IMR-90 (cell line): ENCODE measurements around the gene SNRK. TPM values are rescaled to one million over a fixed set of nuclear protein-coding genes. Genes with fewer than 3 reads are reported as not detected.

Experiments used
- ATAC-seq: fragments of 200-7000 bp; cut with Tn5 transposase; 2 replicates; pipeline ENCODE4 v1.9.1; 2020; ENCODE audit warnings: low read depth, mild to moderate bottlenecking, moderate library complexity
- Bru-seq: library from RNA; stranded (reverse); fragments of 400-500 nt; gene quantifications from one replicate; lab custom pipeline; 2021; lab: Mats Ljungman, UMichigan
- BruChase-seq, 2 experiments: library from RNA; stranded (reverse); fragments of 400-500 nt; gene quantifications; one replicate each; lab custom pipeline; 2021; lab: Mats Ljungman, UMichigan
- BruUV-seq: library from RNA; stranded (reverse); fragments of 400-500 nt; replicated peaks from 2 replicates; lab custom pipeline; 2021; lab: Mats Ljungman, UMichigan
- CTCF ChIA-PET: fragments of 300-600 bp; formaldehyde crosslinking; extraction: SDS; loops from one replicate; lab custom pipeline; 2021; ENCODE audit warnings: antibody characterized with exemption; lab: Yijun Ruan, JAX
- POLR2A ChIA-PET: fragments of 300-600 bp; sonication (Branson Sonifier 250); formaldehyde crosslinking; loops from one replicate; lab custom pipeline; 2022; ENCODE audit warnings: antibody characterized with exemption; ENCODE audit not compliant: unreplicated experiment; lab: Charles Lee
- DNase-seq: peaks from one replicate; pipeline ENCODE4 v3.0.0; 2013
- H2AFZ ChIP-seq: replicated peaks from 2 replicates; pipeline ENCODE3; 2013; ENCODE audit warnings: low read length, mild to moderate bottlenecking; ENCODE audit not compliant: poor library complexity
- H2AK5ac ChIP-seq: 2 replicates; pipeline ENCODE4 v1.6.1; 2013; ENCODE audit warnings: low read depth, low read length, inconsistent platforms
- H2AK9ac ChIP-seq: replicated peaks from 2 replicates; pipeline ENCODE3; 2013; ENCODE audit warnings: mild to moderate bottlenecking, low read depth, low read length, moderate library complexity; ENCODE audit not compliant: poor library complexity
- H2BK120ac ChIP-seq: 2 replicates; pipeline ENCODE4 v1.6.1; 2013; ENCODE audit warnings: low read depth, low read length, inconsistent platforms
- H2BK15ac ChIP-seq: 3 replicates; pipeline ENCODE4 v1.6.1; 2013; ENCODE audit warnings: low read depth, low read length, inconsistent platforms
- H2BK20ac ChIP-seq: 2 replicates; pipeline ENCODE4 v1.6.1; 2013; ENCODE audit warnings: low read depth, mild to moderate bottlenecking, inconsistent platforms, low read length, moderate library complexity
- H2BK5ac ChIP-seq: 2 replicates; pipeline ENCODE4 v1.6.1; 2013; ENCODE audit warnings: mild to moderate bottlenecking, low read depth, low read length, inconsistent platforms; ENCODE audit not compliant: poor library complexity, severe bottlenecking
- H3K14ac ChIP-seq: replicated peaks from 2 replicates; pipeline ENCODE4 v1.6.1; 2013; ENCODE audit warnings: low read depth, low read length, inconsistent platforms
- H3K18ac ChIP-seq: 2 replicates; pipeline ENCODE4 v1.6.1; 2013; ENCODE audit warnings: low read depth, low read length, control low read depth
- H3K23ac ChIP-seq: 2 replicates; pipeline ENCODE4 v1.6.1; 2013; ENCODE audit warnings: low read depth, low read length, inconsistent platforms
- H3K27ac ChIP-seq: 2 replicates; pipeline ENCODE4 v1.5.1; 2013; ENCODE audit warnings: mild to moderate bottlenecking, control low read depth, low read length; ENCODE audit not compliant: insufficient read depth
- H3K27me3 ChIP-seq: 2 replicates; pipeline ENCODE4 v1.6.1; 2013; ENCODE audit warnings: low read length; ENCODE audit not compliant: control insufficient read depth, insufficient read depth
- H3K36me3 ChIP-seq: 2 replicates; pipeline ENCODE4 v1.6.1; 2013; ENCODE audit warnings: low read length, mixed read lengths; ENCODE audit not compliant: control insufficient read depth, insufficient read depth
- H3K4ac ChIP-seq: 2 replicates; pipeline ENCODE4 v1.6.1; 2013; ENCODE audit warnings: low read depth, low read length, inconsistent platforms
- H3K4me1 ChIP-seq: 2 replicates; pipeline ENCODE4 v1.6.1; 2013; ENCODE audit warnings: low read length, mixed read lengths; ENCODE audit not compliant: control insufficient read depth, insufficient read depth
- H3K4me2 ChIP-seq: 2 replicates; pipeline ENCODE4 v1.6.1; 2013; ENCODE audit warnings: low read depth, mild to moderate bottlenecking, control low read depth, low read length, moderate library complexity
- H3K4me3 ChIP-seq: 2 replicates; pipeline ENCODE4 v1.5.1; 2013; ENCODE audit warnings: low read depth, mild to moderate bottlenecking, control low read depth, low read length, moderate library complexity; ENCODE audit not compliant: insufficient read depth
- H3K56ac ChIP-seq: 2 replicates; pipeline ENCODE4 v1.6.1; 2013; ENCODE audit warnings: low read length, inconsistent platforms; ENCODE audit not compliant: insufficient read depth; ENCODE audit errors: extremely low read depth
- H3K79me1 ChIP-seq, 2 experiments: 2 replicates each; pipeline ENCODE4 v1.6.1; 2013; ENCODE audit warnings: low read length in 2 of 2, inconsistent platforms in 1 of 2, low read depth in 1 of 2
- H3K9ac ChIP-seq: 2 replicates; pipeline ENCODE4 v1.6.1; 2013; ENCODE audit warnings: low read depth, low read length, control low read depth
- H3K9me1 ChIP-seq: 2 replicates; pipeline ENCODE4 v1.6.1; 2013; ENCODE audit warnings: low read length, inconsistent platforms; ENCODE audit not compliant: insufficient read depth
- H3K9me3 ChIP-seq: 2 replicates; pipeline ENCODE4 v1.6.1; 2013; ENCODE audit warnings: low read length; ENCODE audit not compliant: control insufficient read depth, insufficient read depth
- H4K20me1 ChIP-seq: 2 replicates; pipeline ENCODE4 v1.6.1; 2013; ENCODE audit warnings: low read length, inconsistent platforms; ENCODE audit not compliant: insufficient read depth
- H4K5ac ChIP-seq: 2 replicates; pipeline ENCODE4 v1.6.1; 2013; ENCODE audit warnings: mild to moderate bottlenecking, low read depth, low read length, control low read depth
- H4K8ac ChIP-seq, 2 experiments: 2 replicates each; pipeline ENCODE4 v1.6.1; 2013; ENCODE audit warnings: low read depth in 2 of 2, low read length in 2 of 2, control low read depth in 1 of 2, inconsistent platforms in 1 of 2
- H4K91ac ChIP-seq: 2 replicates; pipeline ENCODE4 v1.6.1; 2013; ENCODE audit warnings: low read depth, low read length, inconsistent platforms; ENCODE audit not compliant: insufficient read depth
- BHLHE40 ChIP-seq: fragments of 150-350 bp; IDR thresholded peaks from 2 replicates; pipeline ENCODE4 v1.6.1; 2016; ENCODE audit warnings: mild to moderate bottlenecking, low read depth, low read length
- CEBPB ChIP-seq: IDR thresholded peaks from 2 replicates; pipeline ENCODE4 v1.6.1; 2012; ENCODE audit warnings: low read depth, low read length, improper control_type of control experiment
- MAFK ChIP-seq: IDR thresholded peaks from 2 replicates; pipeline ENCODE4 v1.6.1; 2012; ENCODE audit warnings: low read depth, low read length, improper control_type of control experiment
- MAZ ChIP-seq: IDR thresholded peaks from 2 replicates; pipeline ENCODE4 v1.6.1; 2012; ENCODE audit warnings: low read depth, mild to moderate bottlenecking, low read length, improper control_type of control experiment, moderate library complexity, borderline replicate concordance
- MXI1 ChIP-seq: IDR thresholded peaks from 2 replicates; pipeline ENCODE4 v1.6.1; 2012; ENCODE audit warnings: low read depth, mild to moderate bottlenecking, low read length, moderate library complexity, borderline replicate concordance
- NFE2L2 ChIP-seq: fragments of 150-350 bp; IDR thresholded peaks from 2 replicates; pipeline ENCODE4 v1.6.1; 2016; ENCODE audit warnings: low read depth, mild to moderate bottlenecking, low read length
- SMC3 ChIP-seq: fragments of 150-350 bp; IDR thresholded peaks from 2 replicates; pipeline ENCODE4 v1.6.1; 2016; ENCODE audit warnings: low read depth, mild to moderate bottlenecking, antibody characterized with exemption, low read length, moderate library complexity
- WGBS, 2 experiments: methylation state at CpG; one replicate each; pipeline versions ENCODE4 v1.1.5 to v1.1.7; 2013; ENCODE audit warnings: missing lambda C conversion rate in 2 of 2; ENCODE audit not compliant: insufficient read length in 1 of 2; ENCODE audit errors: extremely low coverage in 2 of 2; 5-methylcytosine and 5-hydroxymethylcytosine counted together
- dilution Hi-C: fragments of 300-500 bp; cut with HindIII; formaldehyde crosslinking; loops from one replicate; pipeline ENCODE4 v1.14.3; 2018; ENCODE audit warnings: low sequenced_read_pairs; ENCODE audit not compliant: unreplicated experiment
- in situ Hi-C: fragments of 300-500 bp; cut with MboI; formaldehyde crosslinking; loops from 3 replicates; pipeline ENCODE4 v1.14.3; 2019; ENCODE audit warnings: low sequenced_read_pairs, inconsistent platforms, mixed read lengths
- intact Hi-C: fragments of 100-400 bp; cut with micrococcal nuclease; formaldehyde crosslinking; loops from 2 replicates; pipeline ENCODE4 v1.10.0; 2022
- long read RNA-seq: library from polyadenylated mRNA; unstranded; transcript quantifications from one replicate; pipeline ENCODE4 v2.0.0, GENCODE V29; 2021; ENCODE audit not compliant: unreplicated experiment
- polyA plus RNA-seq, 3 experiments: library from polyadenylated mRNA; depleted of rRNA; stranded (reverse); fragments of >200 nt; gene quantifications; 2 replicates each; pipeline ENCODE4 v1.2.3, GENCODE V29; 2012; ENCODE audit warnings: low replicate concordance in 1 of 3
- total RNA-seq: library from RNA; depleted of rRNA; stranded (reverse); fragments of >200 nt; gene quantifications from 2 replicates; pipeline ENCODE4 v1.2.3, GENCODE V29; 2012; rRNA removed
- TF ChIP-seq, protein P1 (sequence below): fragments of 150-350 bp; IDR thresholded peaks from 2 replicates; pipeline ENCODE4 v1.6.1; 2016; ENCODE audit warnings: low read depth, mild to moderate bottlenecking, low read length, moderate library complexity, borderline replicate concordance
- TF ChIP-seq, protein P2 (sequence below): fragments of 150-350 bp; IDR thresholded peaks from 2 replicates; pipeline ENCODE4 v1.6.1; 2017; ENCODE audit warnings: mild to moderate bottlenecking, antibody characterized with exemption, low read length, low read depth

The SNRK gene, protein sequence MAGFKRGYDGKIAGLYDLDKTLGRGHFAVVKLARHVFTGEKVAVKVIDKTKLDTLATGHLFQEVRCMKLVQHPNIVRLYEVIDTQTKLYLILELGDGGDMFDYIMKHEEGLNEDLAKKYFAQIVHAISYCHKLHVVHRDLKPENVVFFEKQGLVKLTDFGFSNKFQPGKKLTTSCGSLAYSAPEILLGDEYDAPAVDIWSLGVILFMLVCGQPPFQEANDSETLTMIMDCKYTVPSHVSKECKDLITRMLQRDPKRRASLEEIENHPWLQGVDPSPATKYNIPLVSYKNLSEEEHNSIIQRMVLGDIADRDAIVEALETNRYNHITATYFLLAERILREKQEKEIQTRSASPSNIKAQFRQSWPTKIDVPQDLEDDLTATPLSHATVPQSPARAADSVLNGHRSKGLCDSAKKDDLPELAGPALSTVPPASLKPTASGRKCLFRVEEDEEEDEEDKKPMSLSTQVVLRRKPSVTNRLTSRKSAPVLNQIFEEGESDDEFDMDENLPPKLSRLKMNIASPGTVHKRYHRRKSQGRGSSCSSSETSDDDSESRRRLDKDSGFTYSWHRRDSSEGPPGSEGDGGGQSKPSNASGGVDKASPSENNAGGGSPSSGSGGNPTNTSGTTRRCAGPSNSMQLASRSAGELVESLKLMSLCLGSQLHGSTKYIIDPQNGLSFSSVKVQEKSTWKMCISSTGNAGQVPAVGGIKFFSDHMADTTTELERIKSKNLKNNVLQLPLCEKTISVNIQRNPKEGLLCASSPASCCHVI
- 20.6 and 23.1 TPM in 2 replicates for total RNA-seq
- polyA plus RNA-seq (2012; rRNA removed), result 4.7 and 5.9 TPM in 2 replicates
- polyA plus RNA-seq (2012; cell fraction: cytosol; rRNA removed), result 1.5 and 3.2 TPM in 2 replicates
- polyA plus RNA-seq (2012; cell fraction: nucleus; rRNA removed; ENCODE audit: low replicate concordance), result 9.9 and 18.3 TPM in 2 replicates
- percentile 84 among the genes with signal in this experiment for Bru-seq, nascent RNA
- BruChase-seq, experiment 1, labeled RNA remaining after a 6-hour chase, result percentile 63 among the genes with signal in this experiment
- percentile 74 among the genes with signal in this experiment for BruChase-seq, experiment 2, labeled RNA remaining after a 2-hour chase
- long read RNA-seq, full-length matches to known transcripts, result 9 of 21 reads
- long read RNA-seq, partial matches to known transcripts, result 2 of 21 reads
- long read RNA-seq, other reads (novel, unspliced or antisense), result 10 of 21 reads

DNA sequence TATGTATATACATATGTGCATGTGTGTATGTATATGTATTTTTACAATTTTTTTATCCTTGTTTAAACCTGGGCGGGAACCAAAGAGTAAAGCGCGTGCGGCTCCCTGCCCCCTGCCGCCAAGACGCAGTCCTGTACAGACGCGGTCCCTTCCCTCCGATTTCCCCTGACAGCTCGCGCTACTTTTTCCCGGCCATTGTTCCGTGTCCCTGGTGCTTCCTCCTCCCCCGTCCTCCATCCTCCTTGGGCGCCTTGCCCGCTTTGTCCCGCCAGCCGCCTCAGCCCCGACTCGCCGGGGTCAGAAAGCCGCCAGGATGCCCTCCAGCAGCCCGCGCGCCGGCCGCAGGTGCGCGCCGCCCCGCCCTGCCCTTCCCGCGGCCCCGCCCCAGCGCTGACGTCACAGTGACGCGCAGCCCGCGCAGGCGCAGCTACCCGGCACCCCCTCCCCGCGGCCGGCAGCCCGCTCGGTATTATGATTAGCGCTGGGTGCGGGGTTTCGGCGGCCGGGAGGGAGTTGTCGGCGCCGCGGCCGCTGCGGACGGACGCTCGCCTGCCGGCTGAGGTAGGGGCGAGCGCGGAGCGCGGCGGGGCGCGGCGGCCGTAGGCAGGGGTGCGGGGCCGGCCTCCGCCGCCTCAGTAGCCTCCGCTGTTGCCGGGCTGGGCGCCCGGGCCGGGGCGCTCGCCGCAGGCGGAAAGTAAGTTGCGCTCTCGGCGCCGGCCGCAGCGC is at the start of gene SNRK:
Gene SNRK, plus strand, starts transcription at position 426 of the 726 bp plus-strand sequence. CDS start 16,664 bp downstream, outside the sequence.
- intact Hi-C loops, result loop anchor here (2.0 to 10.0 kb wide), 2 partner anchors 121 to 217 kb away; no protein-coding TSS in a partner anchor
- Histone ChIP-seq H4K91ac (peak within 1 kb of the TSS; percentile 35; the same call in 1 of the 2 replicates), H2BK5ac (peak within 1 kb of the TSS; percentile 71), H2BK15ac (0 out of 3 replicates have a peak within 1 kb of the TSS, but pooled peaks have one; percentile 0), H3K4me2 (peak within 1 kb of the TSS; percentile 99), H3K56ac (peak within 1 kb of the TSS; percentile 84), H3K27ac (peak within 1 kb of the TSS; percentile 51), H2AFZ (peak within 1 kb of the TSS; percentile 95), H3K14ac (peak within 1 kb of the TSS; percentile 96), H2BK120ac (peak within 1 kb of the TSS; percentile 51; the same call in 1 of the 2 replicates), H2AK9ac (peak within 1 kb of the TSS; percentile 39), H4K5ac (peak within 1 kb of the TSS; percentile 27; the same call in 1 of the 2 replicates), H2BK20ac (no peak within 1 kb of the TSS; the same call in 1 of the 2 replicates), H3K9me3 (no peaks in the 10 kb centered on the region), H3K4me3 (peak within 1 kb of the TSS; percentile 99), H3K18ac (peak within 1 kb of the TSS; percentile 79), H3K4me1 (peaks cover 11% of the 10 kb centered on the region), H2AK5ac (no peak within 1 kb of the TSS), H3K27me3 (peaks cover 10% of the 10 kb centered on the region), H4K20me1 (peaks cover 33% of the 10 kb centered on the region), H3K4ac (peak within 1 kb of the TSS; percentile 78), H3K9me1 (peaks cover 17% of the 10 kb centered on the region), H3K36me3 (peaks cover 6% of the 10 kb centered on the region; the same call in 1 of the 2 replicates), H3K23ac (peak within 1 kb of the TSS; percentile 98), H4K8ac (peak within 1 kb of the TSS in 1 of 2 experiments; percentile 62; a peak in 1 of 4 replicates), H3K9ac (peak within 1 kb of the TSS; percentile 76), H3K79me1 (peaks cover 24 to 35% of the 10 kb centered on the region in 2 experiments; a peak in 3 of 4 replicates)
- 1% methylated on average over 52 of the region's 91 CpGs; no CpG with 5 or more reads in 1 of the 2 experiments for WGBS, 2 experiments
- ChIA-PET POLR2A (interaction anchor here (0.5 to 1.4 kb wide), 3 partner anchors 13 to 687 kb away, joined by 3 to 7 read pairs (median 6); no protein-coding TSS in a partner anchor), CTCF (interaction anchor here (0.6 kb wide), 1 partner anchor 32 kb away, joined by 3 read pairs; no protein-coding TSS in a partner anchor)
- BruUV-seq, result no TSS peak
- dilution Hi-C loops, result no loop called here
- ATAC-seq (peak; percentile 92), DNase-seq (peak; percentile 64)
- in situ Hi-C loops, result no loop called here
- no peak for TF ChIP-seq CEBPB
- TF ChIP-seq SMC3, result no peak
- no peak for TF ChIP-seq MXI1
- no peak for TF ChIP-seq MAFK
- no peak for TF ChIP-seq BHLHE40
- TF ChIP-seq NFE2L2, result no peak
- TF ChIP-seq, protein P1, sequence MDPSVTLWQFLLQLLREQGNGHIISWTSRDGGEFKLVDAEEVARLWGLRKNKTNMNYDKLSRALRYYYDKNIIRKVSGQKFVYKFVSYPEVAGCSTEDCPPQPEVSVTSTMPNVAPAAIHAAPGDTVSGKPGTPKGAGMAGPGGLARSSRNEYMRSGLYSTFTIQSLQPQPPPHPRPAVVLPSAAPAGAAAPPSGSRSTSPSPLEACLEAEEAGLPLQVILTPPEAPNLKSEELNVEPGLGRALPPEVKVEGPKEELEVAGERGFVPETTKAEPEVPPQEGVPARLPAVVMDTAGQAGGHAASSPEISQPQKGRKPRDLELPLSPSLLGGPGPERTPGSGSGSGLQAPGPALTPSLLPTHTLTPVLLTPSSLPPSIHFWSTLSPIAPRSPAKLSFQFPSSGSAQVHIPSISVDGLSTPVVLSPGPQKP, result no peak
- TF ChIP-seq, protein P2, sequence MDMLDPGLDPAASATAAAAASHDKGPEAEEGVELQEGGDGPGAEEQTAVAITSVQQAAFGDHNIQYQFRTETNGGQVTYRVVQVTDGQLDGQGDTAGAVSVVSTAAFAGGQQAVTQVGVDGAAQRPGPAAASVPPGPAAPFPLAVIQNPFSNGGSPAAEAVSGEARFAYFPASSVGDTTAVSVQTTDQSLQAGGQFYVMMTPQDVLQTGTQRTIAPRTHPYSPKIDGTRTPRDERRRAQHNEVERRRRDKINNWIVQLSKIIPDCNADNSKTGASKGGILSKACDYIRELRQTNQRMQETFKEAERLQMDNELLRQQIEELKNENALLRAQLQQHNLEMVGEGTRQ, result no peak
- peak; percentile 92 for TF ChIP-seq MAZ
